CD14-positive monocyte (primary cell): Measurements from ENCODE around the gene ZMYND19. TPM values are rescaled to one million over a fixed set of nuclear protein-coding genes. Genes with fewer than 3 reads are reported as not detected.

ENCODE experiments used
- DNase-seq, 3 donors: peaks; one replicate each; pipeline ENCODE4 v3.0.0-alpha.2; 2011 to 2022
- H2AFZ ChIP-seq: 2 replicates; pipeline ENCODE4 v1.6.0; 2012; ENCODE audit warnings: mild to moderate bottlenecking, low read depth, low read length, inconsistent platforms; ENCODE audit not compliant: insufficient read depth, poor library complexity, severe bottlenecking
- H3K27ac ChIP-seq, 2 donors: 1 replicate in 1 of 2; 2 replicates in 1 of 2; pipeline ENCODE4 v1.5.1; 2012 to 2013; ENCODE audit warnings: low read length in 2 of 2, control low read depth in 1 of 2, inconsistent platforms in 1 of 2, low read depth in 1 of 2, mild to moderate bottlenecking in 1 of 2
- H3K27me3 ChIP-seq, 2 donors: one replicate each; pipeline versions ENCODE4 v1.6.0 to v1.6.1; 2011 to 2013; ENCODE audit warnings: low read length in 2 of 2; ENCODE audit not compliant: control insufficient read depth in 2 of 2, insufficient read depth in 2 of 2
- H3K36me3 ChIP-seq, 2 donors: replicated peaks in 1 of 2; 1 replicate in 1 of 2; 2 replicates in 1 of 2; pipeline versions ENCODE4 v1.5.1 to v1.6.1; 2012 to 2013; ENCODE audit warnings: low read length in 2 of 2, control low read depth in 1 of 2, inconsistent platforms in 1 of 2, mild to moderate bottlenecking in 1 of 2; ENCODE audit not compliant: insufficient read depth in 2 of 2, control insufficient read depth in 1 of 2
- H3K4me1 ChIP-seq, 2 donors: 1 replicate in 1 of 2; 2 replicates in 1 of 2; pipeline versions ENCODE4 v1.5.1 to v1.6.1; 2012 to 2013; ENCODE audit warnings: low read length in 2 of 2, control low read depth in 1 of 2, inconsistent platforms in 1 of 2, mild to moderate bottlenecking in 1 of 2, moderate library complexity in 1 of 2; ENCODE audit not compliant: insufficient read depth in 2 of 2, control insufficient read depth in 1 of 2
- H3K4me2 ChIP-seq: replicated peaks from 2 replicates; pipeline ENCODE3; 2012; ENCODE audit warnings: low read length, moderate library complexity, mild to moderate bottlenecking; ENCODE audit not compliant: poor library complexity, severe bottlenecking; ENCODE audit errors: extremely low read depth
- H3K4me3 ChIP-seq, 3 experiments: fragments of 200-600 bp in 1 of 3; sonication (generic) in 1 of 3; replicated peaks in 1 of 3; 1 replicate in 2 of 3; 2 replicates in 1 of 3; pipeline ENCODE4 v1.5.1; 2011 to 2013; ENCODE audit warnings: low read length in 3 of 3, mild to moderate bottlenecking in 3 of 3, control low read depth in 2 of 3, low read depth in 2 of 3, inconsistent platforms in 1 of 3, moderate library complexity in 1 of 3
- H3K79me2 ChIP-seq: 2 replicates; pipeline ENCODE4 v1.6.0; 2012; ENCODE audit warnings: mild to moderate bottlenecking, control low read depth, inconsistent platforms, low read length, moderate library complexity; ENCODE audit not compliant: insufficient read depth
- H3K9ac ChIP-seq: 2 replicates; pipeline ENCODE4 v1.6.0; 2017; ENCODE audit warnings: low read length, mild to moderate bottlenecking; ENCODE audit not compliant: insufficient read depth, poor library complexity, severe bottlenecking
- H3K9me3 ChIP-seq, 2 donors: replicated peaks in 1 of 2; 1 replicate in 1 of 2; 2 replicates in 1 of 2; pipeline versions ENCODE4 v1.5.1 to v1.6.1; 2012 to 2013; ENCODE audit warnings: low read length in 2 of 2, control low read depth in 1 of 2; ENCODE audit not compliant: control insufficient read depth in 1 of 2, insufficient read depth in 1 of 2
- H4K20me1 ChIP-seq: 2 replicates; pipeline ENCODE4 v1.6.0; 2012; ENCODE audit warnings: mild to moderate bottlenecking, low read length, control low read depth, moderate library complexity; ENCODE audit not compliant: insufficient read depth
- H3K27ac Mint-ChIP-seq, 7 donors: one replicate each; pipeline ENCODE4 v1.8.0; 2020; ENCODE audit warnings: mild to moderate bottlenecking in 7 of 7, mixed read lengths in 7 of 7, moderate library complexity in 6 of 7, inconsistent platforms in 2 of 7
- H3K27me3 Mint-ChIP-seq, 3 donors: one replicate each; pipeline ENCODE4 v1.8.0; 2021 to 2022; ENCODE audit warnings: low read depth in 3 of 3, mild to moderate bottlenecking in 3 of 3, mixed read lengths in 3 of 3, moderate library complexity in 3 of 3, inconsistent platforms in 1 of 3
- H3K36me3 Mint-ChIP-seq, 2 donors: one replicate each; pipeline ENCODE4 v1.8.0; 2020; ENCODE audit warnings: mixed read lengths in 2 of 2, inconsistent platforms in 1 of 2, mild to moderate bottlenecking in 1 of 2
- H3K4me1 Mint-ChIP-seq: one replicate; pipeline ENCODE4 v1.8.0; 2020; ENCODE audit warnings: mild to moderate bottlenecking, mixed read lengths
- H3K4me3 Mint-ChIP-seq, 2 donors: one replicate each; pipeline ENCODE4 v1.8.0; 2020; ENCODE audit warnings: mild to moderate bottlenecking in 2 of 2, mixed read lengths in 2 of 2, moderate library complexity in 1 of 2
- H3K9me3 Mint-ChIP-seq, 7 donors: one replicate each; pipeline ENCODE4 v1.8.0; 2020 to 2022; ENCODE audit warnings: mixed read lengths in 7 of 7, mild to moderate bottlenecking in 6 of 7, moderate library complexity in 6 of 7, inconsistent platforms in 2 of 7
- WGBS: methylation state at CpG from one replicate; pipeline ENCODE4 v1.1.5; 2013; ENCODE audit warnings: missing lambda C conversion rate; ENCODE audit not compliant: insufficient coverage; 5-methylcytosine and 5-hydroxymethylcytosine counted together
- intact Hi-C, 2 donors: fragments of 100-400 bp; cut with micrococcal nuclease; formaldehyde crosslinking; loops; one replicate each; pipeline versions ENCODE4 v1.15.0 to v1.15.1; 2023
- polyA plus RNA-seq, 3 donors: library from polyadenylated mRNA; depleted of rRNA in 1 of 3; unstranded in 2 of 3; stranded (reverse) in 1 of 3; fragments of 300-500 nt in 2 of 3; fragments of >200 nt in 1 of 3; fragmentation: Illumina TruSeq in 2 of 3; gene quantifications; 1 replicate in 2 of 3; 2 replicates in 1 of 3; pipeline ENCODE4 v1.2.3, GENCODE V29; 2012 to 2021
- TF ChIP-seq, protein P1 (sequence below): fragments of 200-600 bp; IDR thresholded peaks from one replicate; pipeline ENCODE4 v1.8.0; 2022; ENCODE audit warnings: antibody characterized with exemption, mild to moderate bottlenecking

Gene ZMYND19
- polyA plus RNA-seq, 3 donors: 1.9 to 12.4 (median 4.5) TPM

- H3K4me3 ChIP-seq: peak overlapping the region in 1 of 3 experiments; percentile 49
- 87% methylated on average over 3 of the region's 6 CpGs for WGBS
- no peak for DNase-seq
- Mint-ChIP-seq H3K4me1 (peaks cover 27% of the 10 kb centered on the region), H3K9me3 (no peaks in the 10 kb centered on the region), H3K27ac (peak overlapping the region in 5 of 7 donors; percentile 29 to 88 (median 67)), H3K36me3 (peaks cover 15 to 47% of the 10 kb centered on the region in 2 donors), H3K27me3 (no peaks in the 10 kb centered on the region), H3K4me3 (no peak overlapping the region)
- peak overlapping the region; percentile 40 for H3K9ac ChIP-seq
- no peaks in the 10 kb centered on the region for H3K27me3 ChIP-seq
- peaks cover 70% of the 10 kb centered on the region for H4K20me1 ChIP-seq
- H3K36me3 ChIP-seq: peaks cover 7 to 18% of the 10 kb centered on the region in 2 donors
- H3K79me2 ChIP-seq: peaks cover 93% of the 10 kb centered on the region
- H3K4me1 ChIP-seq: peaks cover 5 to 13% of the 10 kb centered on the region in 2 donors
- intact Hi-C loops: no loop called here
- H3K9me3 ChIP-seq: no peaks in the 10 kb centered on the region
- TF ChIP-seq, protein P1, sequence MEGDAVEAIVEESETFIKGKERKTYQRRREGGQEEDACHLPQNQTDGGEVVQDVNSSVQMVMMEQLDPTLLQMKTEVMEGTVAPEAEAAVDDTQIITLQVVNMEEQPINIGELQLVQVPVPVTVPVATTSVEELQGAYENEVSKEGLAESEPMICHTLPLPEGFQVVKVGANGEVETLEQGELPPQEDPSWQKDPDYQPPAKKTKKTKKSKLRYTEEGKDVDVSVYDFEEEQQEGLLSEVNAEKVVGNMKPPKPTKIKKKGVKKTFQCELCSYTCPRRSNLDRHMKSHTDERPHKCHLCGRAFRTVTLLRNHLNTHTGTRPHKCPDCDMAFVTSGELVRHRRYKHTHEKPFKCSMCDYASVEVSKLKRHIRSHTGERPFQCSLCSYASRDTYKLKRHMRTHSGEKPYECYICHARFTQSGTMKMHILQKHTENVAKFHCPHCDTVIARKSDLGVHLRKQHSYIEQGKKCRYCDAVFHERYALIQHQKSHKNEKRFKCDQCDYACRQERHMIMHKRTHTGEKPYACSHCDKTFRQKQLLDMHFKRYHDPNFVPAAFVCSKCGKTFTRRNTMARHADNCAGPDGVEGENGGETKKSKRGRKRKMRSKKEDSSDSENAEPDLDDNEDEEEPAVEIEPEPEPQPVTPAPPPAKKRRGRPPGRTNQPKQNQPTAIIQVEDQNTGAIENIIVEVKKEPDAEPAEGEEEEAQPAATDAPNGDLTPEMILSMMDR: no peak
- H3K27ac ChIP-seq: peak overlapping the region in 1 of 2 donors; percentile 80
- peak overlapping the region; percentile 57 for H3K4me2 ChIP-seq
- H2AFZ ChIP-seq: no peak overlapping the region
Observed at GRCh38 chr9:137638680-137639079, 48.4 kb upstream of the ZMYND19 start.

DNA sequence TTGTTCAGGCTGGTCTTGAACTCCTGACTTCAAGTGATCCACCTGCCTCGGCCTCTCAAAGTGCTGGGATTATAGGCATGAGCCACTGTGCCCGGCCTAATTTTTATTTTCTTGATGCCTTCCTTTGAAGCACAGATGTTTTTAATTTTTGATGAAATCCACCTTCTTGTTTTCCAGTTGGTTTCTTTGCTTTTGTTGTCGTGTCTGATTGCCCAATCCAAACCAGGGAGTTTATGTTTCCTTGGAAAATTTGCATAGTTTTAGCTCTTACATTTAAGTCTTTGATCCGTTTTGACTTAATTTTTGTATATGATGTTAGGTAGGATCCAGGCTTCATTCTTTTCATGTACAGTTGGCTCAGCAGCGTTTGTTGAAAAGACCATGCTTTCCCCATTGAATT lies 43.7 kb upstream of the ZMYND19 start:
- Histone ChIP-seq H3K27me3 (no peaks in the 10 kb centered on the region), H3K36me3 (no peaks in the 10 kb centered on the region), H3K4me1 (peaks cover 30 to 47% of the 10 kb centered on the region in 2 donors), H2AFZ (no peak overlapping the region), H3K4me3 (no peak overlapping the region), H4K20me1 (peaks cover 82% of the 10 kb centered on the region), H3K9me3 (no peaks in the 10 kb centered on the region), H3K4me2 (no peak overlapping the region), H3K27ac (peak overlapping the region in 1 of 2 donors; percentile 36), H3K9ac (no peak overlapping the region), H3K79me2 (peaks cover 95% of the 10 kb centered on the region)
- H3K4me3 Mint-ChIP-seq: no peak overlapping the region
- WGBS: 90% methylated on average over 2 of the region's 5 CpGs
- intact Hi-C loops: no loop called here
- H3K27me3 Mint-ChIP-seq: peaks cover 0 to 2% (median 0%) of the 10 kb centered on the region in 3 donors
- TF ChIP-seq, protein P1: no peak
- H3K9me3 Mint-ChIP-seq: no peaks in the 10 kb centered on the region
- DNase-seq: no peak
- H3K27ac Mint-ChIP-seq: peak overlapping the region in 3 of 7 donors; percentile 30 to 54 (median 41)
- H3K4me1 Mint-ChIP-seq: peaks cover 43% of the 10 kb centered on the region
- peaks cover 10 to 23% of the 10 kb centered on the region in 2 donors for H3K36me3 Mint-ChIP-seq
